Measurements from ENCODE around the gene TMEM8B. TPM values are rescaled to one million over a fixed set of nuclear protein-coding genes. Genes with fewer than 3 reads are reported as not detected.
A peak's percentile ranks its signal among the peaks of the same experiment; 100 is the strongest.

TMEM8B gene
- total RNA-seq, 1 donor from 2014 or later, result 4.1 TPM

DNA sequence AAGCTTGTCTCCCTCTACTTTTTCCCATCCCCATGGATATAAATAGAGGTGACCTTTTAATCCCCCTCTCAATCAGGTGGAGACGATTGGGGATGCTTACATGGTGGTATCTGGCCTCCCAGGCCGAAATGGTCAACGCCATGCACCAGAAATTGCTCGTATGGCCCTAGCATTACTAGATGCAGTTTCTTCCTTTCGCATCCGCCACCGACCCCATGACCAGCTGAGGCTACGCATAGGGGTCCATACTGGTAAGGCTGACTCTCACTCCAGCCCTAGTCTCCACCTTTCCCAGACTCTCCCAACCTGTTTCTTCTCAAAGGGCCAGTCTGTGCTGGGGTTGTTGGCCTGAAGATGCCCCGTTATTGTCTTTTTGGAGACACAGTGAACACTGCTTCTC lies 20.6 kb upstream of the TMEM8B start:
- no peak for FAIRE-seq

GRCh38 chr9:35810122-35810521 lies 18.9 kb upstream of the TMEM8B start:
- DNase-seq (ENCODE audit: low spot score in 2 of 2), result no peak
- FAIRE-seq, result no peak

More for the DNA sequence above, 20.6 kb upstream of the TMEM8B start:
- DNase-seq (ENCODE audit: low spot score in 2 of 2), result no peak

- DNase-seq (ENCODE audit: low spot score in 2 of 2), result no peak
- FAIRE-seq, result no peak
Observed at GRCh38 chr9:35811381-35812024, 17.5 kb upstream of the TMEM8B start.

- DNase-seq (ENCODE audit: low spot score in 2 of 2) (peak; percentile 75 to 88), FAIRE-seq (no peak)
Observed at GRCh38 chr9:35812025-35812602, 16.9 kb upstream of the TMEM8B start, which contains the start of gene SPAG8. SPAG8 (minus strand) TSS chr9:35812262; CDS start chr9:35812147, 115 bp downstream.

DNA sequence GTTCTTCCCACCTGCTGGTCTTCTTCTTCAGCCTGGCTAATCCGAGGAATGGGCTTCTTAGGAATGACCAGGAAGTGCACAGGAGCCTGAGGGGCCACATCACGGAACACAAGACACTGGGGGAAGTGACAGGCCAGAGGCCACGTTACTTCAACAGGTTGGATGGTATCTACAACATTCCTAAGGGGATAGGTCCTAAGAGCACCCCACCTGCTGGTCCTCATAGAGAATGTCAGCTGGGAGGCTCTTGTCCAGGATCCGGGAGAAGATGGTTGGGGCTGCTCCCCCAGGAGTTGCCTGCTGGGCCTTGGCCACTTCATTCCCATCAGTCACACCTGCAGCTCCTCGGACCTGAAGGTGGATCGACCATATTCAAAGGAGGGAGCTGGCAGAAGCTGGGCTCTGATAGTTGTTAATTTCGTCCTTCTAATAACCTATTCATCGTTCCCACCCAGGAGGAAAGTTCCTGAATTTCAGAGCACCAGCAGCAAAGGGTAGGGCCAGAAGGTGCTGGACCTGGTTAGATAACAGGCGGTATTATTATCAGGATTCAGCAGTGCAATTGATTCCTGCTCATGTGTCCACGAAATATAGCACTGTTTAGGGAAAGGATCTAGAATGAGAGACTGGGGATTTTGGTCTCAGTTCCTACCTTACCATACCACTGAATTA lies 15.5 kb upstream of the TMEM8B start:
- no peak for FAIRE-seq
- DNase-seq (ENCODE audit: low spot score in 2 of 2), result no peak

GRCh38 chr9:35814106-35814840 lies 14.8 kb upstream of the TMEM8B start:
- DNase-seq (ENCODE audit: low spot score in 2 of 2) (peak; percentile 47), FAIRE-seq (no peak)

DNA sequence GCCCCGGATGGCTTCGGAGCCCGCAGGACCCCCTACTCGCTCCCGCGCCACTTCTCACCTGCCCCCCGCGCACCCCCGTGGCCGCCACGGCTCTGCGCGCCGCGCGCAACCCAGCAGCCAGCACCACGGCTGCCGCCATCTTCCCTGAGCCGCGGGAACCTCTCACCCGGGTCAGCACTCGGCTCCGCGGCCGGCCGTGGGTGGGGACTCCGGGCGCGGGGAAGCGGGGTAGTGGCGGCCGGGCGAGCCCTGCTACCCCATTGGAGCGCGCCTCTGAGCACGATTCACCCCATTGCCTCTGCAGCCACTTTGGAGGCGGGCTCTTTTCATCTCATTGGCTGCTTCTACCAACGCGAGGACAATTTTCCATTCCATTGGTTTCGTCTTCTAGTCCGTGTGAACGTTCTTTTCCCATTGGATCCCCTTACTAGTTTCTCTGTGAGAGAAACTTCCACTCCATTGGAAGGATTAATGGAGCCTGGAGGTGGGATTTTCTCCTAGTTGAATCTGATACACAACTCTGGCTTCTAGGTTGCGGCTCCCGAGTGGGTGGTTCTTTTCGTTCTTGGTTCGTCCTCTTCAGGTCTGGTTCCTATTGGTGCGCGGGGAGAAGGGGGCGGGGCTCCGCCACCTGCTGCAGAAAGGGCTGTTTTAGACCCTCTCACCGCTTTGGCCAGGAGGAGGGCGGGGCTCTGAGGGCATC lies 14.0 kb upstream of the TMEM8B start, which contains the start of gene HINT2:
TSS of gene HINT2 (minus strand) at position 202 of the 703 bp plus-strand sequence. CDS start at position 139, 63 bp downstream.
- FAIRE-seq (peak; percentile 74), DNase-seq (ENCODE audit: low spot score in 2 of 2) (peak; percentile 90 to 92)

- FAIRE-seq, result no peak
- no peak for DNase-seq (ENCODE audit: low spot score in 2 of 2)
Observed at GRCh38 chr9:35816708-35817107, 12.3 kb upstream of the TMEM8B start.

DNA sequence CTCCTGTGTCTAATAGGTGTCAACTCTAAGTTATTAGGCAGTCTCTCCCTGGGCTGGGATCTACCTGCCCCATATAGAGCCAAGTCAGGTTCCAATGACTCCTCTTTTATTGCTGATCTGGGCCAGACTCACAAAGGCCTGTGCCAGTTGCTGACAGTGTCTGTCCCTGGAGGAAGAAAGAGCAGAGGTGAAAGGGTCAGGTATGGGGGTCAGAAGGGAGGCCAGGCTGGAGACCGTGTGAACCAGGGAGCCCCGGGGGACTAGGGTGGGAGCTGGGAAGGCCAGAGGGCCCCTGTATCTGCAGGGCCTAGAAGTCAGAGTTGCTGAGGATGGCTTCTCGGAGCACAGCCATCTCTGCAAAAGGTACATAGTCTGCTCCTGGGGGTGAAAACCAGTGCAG lies 10.7 kb upstream of the TMEM8B start:
- FAIRE-seq (no peak), DNase-seq (ENCODE audit: low spot score in 2 of 2) (no peak)

DNA sequence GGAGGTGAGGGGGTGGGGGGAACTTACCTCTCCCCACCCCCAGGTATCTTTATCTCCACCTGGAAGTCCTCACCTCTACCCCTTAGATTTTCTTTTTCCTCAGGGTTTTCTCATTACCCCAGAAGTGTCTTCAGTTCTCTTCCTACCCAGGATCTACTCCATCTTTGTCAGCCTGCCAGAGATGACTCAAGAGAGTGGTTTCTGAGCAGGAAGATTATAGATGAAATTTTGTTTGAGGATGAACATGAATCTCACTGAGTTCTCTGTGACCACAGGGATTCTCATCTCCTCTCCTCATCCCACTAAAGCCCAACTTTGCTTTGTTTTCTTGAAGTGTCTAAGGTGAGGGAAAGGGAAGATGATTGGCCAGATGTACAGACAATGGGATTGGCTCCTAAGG lies 9.0 kb upstream of the TMEM8B start:
- no peak for DNase-seq (ENCODE audit: low spot score in 2 of 2)
- no peak for FAIRE-seq

- FAIRE-seq, result no peak
- no peak for DNase-seq (ENCODE audit: low spot score in 2 of 2)
Observed at GRCh38 chr9:35822926-35823325, 6.1 kb upstream of the TMEM8B start.

DNA sequence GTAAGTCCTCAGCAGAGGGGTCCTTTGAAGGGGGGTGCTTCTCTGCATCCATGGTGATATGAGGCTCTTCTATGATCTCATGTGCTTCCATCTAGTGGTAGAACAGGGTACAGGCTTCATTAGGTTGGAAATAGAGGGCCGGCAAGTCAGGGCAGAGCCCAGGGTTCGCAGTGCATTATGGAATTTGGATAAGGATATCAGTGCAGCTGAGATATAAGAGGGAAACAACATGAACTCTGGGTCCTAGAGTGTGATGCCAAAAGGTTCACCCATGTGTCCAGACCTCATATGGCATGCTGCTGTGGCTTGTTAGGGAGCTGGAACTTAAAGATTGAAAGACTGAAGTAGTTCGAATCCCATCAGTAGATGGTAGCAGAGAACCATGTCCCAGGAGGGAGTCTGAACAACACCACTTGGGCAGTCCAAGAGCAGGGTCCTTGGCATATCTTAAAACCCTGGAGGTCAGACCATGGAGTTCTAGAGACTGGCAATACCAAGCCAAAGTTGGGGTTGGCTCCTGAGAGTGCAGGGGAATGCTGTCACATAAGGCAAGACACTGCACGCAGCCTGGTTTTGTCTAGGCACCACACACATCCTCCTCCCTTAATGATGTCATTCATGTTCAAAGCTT lies 2.8 kb upstream of the TMEM8B start:
- FAIRE-seq, result no peak
- peak in 1 of 2 donors; percentile 47 for DNase-seq (ENCODE audit: low spot score in 2 of 2)

GRCh38 chr9:35827486-35827885 lies 1.5 kb upstream of the TMEM8B start:
- FAIRE-seq, result no peak
- DNase-seq (ENCODE audit: low spot score in 2 of 2), result no peak

DNA sequence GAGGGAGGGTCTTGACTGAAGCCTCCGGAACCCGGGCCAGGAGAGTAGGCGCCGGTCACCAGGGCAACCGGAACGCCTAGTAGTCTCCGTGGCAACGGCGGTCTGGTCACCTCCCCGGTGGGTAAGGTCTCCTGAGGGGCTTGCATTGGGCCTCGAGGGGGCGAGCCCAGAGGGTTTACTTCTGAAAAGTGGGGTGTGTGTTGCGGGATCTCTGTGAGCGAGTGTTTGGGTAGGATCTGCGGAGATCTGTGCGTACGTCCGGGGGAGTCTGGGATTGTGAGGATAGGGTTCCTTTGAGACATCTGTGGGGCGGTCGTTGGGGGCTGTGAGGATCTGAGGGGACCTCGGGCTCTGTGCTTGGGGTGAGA lies 328 bp upstream of the TMEM8B start, which contains the start of gene FAM221B:
TSS of gene FAM221B (minus strand) at position 17 of the 368 bp plus-strand sequence. CDS start 2,571 bp downstream, outside the sequence.
- FAIRE-seq, result no peak

GRCh38 chr9:35829764-35830096 lies 702 bp downstream of the TMEM8B start:
- no peak for FAIRE-seq

More for the DNA sequence above, 328 bp upstream of the TMEM8B start, which contains the start of gene FAM221B:
- no peak for DNase-seq (ENCODE audit: low spot score in 2 of 2)

DNA sequence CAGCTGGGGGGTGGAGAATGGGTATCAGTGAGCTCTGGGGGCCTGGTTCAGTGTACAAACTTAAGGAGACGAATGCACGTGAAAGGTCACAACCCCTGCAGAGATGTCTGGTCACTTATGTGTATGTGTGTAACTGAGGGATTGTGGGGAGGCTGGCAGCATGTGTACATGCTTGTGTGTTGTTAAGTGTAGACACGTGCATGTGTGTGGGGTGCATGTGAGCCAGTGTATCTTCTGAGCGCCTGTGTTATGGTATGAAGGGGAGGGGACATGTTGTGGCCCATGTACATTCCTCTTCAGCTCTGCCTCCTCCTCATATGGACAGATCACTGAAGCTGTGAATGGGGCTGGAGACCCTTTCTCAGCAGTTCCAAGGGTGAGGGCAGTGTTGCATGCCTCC lies 2.0 kb downstream of the TMEM8B start:
- FAIRE-seq (no peak), DNase-seq (ENCODE audit: low spot score in 2 of 2) (no peak)

More at GRCh38 chr9:35829764-35830096, 702 bp downstream of the TMEM8B start:
- DNase-seq (ENCODE audit: low spot score in 2 of 2), result no peak

DNA sequence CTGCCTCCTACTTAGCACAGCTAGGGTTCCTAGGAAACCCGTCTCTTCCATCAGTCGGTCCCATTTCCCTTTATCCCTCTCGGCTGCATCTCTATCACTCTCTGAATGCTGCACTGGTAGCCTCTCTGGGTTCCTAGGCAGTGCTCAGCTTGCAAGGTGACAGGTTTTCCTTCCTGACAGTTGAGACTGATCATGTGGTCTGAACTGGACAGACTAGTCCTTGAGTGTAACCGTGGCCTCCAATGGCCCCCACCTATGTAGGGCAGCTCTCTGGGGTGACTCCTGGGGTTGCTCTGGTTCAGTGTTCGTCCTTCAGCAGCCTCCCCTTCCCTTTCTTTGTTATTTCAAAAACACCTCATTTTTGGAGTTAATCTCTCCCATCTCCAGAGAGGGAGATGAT lies 3.8 kb downstream of the TMEM8B start:
- FAIRE-seq, result no peak
- DNase-seq (ENCODE audit: low spot score in 2 of 2), result no peak

DNA sequence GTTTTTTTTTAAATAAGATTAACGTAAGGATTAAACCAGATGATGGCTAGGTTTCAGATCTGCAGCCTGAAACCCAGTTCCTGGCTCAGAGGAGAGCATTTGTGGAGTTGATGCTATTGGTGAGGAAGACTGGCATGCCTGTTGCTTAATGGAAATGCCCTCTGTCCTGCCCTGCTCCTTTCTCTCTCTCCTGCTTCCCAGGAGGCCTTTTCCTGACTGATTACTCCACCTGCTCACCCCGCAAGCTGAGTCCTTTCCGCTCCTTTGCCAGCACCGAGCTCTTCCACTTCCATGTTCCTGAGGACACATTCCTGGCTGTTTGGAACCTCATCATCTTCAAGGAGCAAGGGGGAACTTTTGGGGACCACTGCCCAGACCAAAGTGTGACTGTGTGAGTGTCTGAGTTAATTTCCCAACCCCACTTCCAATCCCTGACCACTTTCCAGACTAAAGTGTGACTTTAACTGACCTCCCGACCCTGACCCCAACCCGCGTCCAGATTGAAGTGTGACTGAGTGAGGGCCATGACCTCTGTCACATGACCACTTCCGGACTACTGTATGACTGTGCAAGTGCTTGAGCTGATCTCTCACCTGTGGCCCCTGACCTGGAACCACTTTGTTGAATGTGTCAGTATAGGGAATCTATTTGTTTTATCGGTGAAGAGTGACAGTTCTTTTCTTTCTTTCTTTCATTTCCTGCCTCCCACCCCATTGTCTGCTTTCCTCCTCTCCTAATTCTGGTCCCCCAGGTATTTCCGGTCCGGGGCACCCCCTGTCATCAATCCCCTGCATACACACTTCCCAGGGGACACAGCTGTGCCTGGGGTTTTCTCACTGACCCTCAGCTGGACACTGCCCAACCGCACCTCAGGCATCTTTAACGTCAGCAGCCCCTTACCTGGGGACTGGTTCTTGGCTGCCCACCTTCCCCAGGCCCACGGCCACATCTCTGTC lies 5.5 kb downstream of the TMEM8B start:
- FAIRE-seq, result no peak
- DNase-seq (ENCODE audit: low spot score in 2 of 2), result no peak

GRCh38 chr9:35835216-35835632 lies 6.2 kb downstream of the TMEM8B start:
- DNase-seq (ENCODE audit: low spot score in 2 of 2), result no peak
- FAIRE-seq, result no peak
